Psoas muscle (tissue), 8 donors: ENCODE measurements around the gene NEU4. TPM values are rescaled to one million over a fixed set of nuclear protein-coding genes. Genes with fewer than 3 reads are reported as not detected.

Source experiments
- ATAC-seq, 4 donors: fragments of 200-7000 bp; cut with Tn5 transposase; one replicate each; pipeline ENCODE4 v1.9.1; 2020; ENCODE audit warnings: moderate library complexity in 3 of 4, mild to moderate bottlenecking in 2 of 4
- DNase-seq, 2 donors: peaks; one replicate each; pipeline ENCODE4 v3.0.0-alpha.2; 2020
- H3K27ac ChIP-seq: fragments of 200-600 bp; one replicate; pipeline ENCODE4 v1.8.0; 2022
- H3K27me3 ChIP-seq, 3 donors: fragments of 200-600 bp in 1 of 3; one replicate each; pipeline versions ENCODE4 v1.6.1 to v1.8.0; 2013 to 2022; ENCODE audit warnings: low read length in 2 of 3, mild to moderate bottlenecking in 2 of 3, moderate library complexity in 1 of 3; ENCODE audit not compliant: insufficient read depth in 3 of 3
- H3K36me3 ChIP-seq, 2 donors: fragments of 200-600 bp in 1 of 2; one replicate each; pipeline versions ENCODE4 v1.6.1 to v1.8.0; 2013 to 2022; ENCODE audit warnings: low read depth in 1 of 2, mild to moderate bottlenecking in 1 of 2, moderate library complexity in 1 of 2; ENCODE audit not compliant: insufficient read depth in 1 of 2
- H3K4me1 ChIP-seq: fragments of 200-600 bp; one replicate; pipeline ENCODE4 v1.8.0; 2022
- H3K4me3 ChIP-seq: fragments of 200-600 bp; one replicate; pipeline ENCODE4 v1.8.0; 2022; ENCODE audit warnings: mild to moderate bottlenecking
- H3K9me3 ChIP-seq: fragments of 200-600 bp; one replicate; pipeline ENCODE4 v1.8.0; 2022
- WGBS, 3 donors: extraction: QIAGEN DNeasy Blood & Tissue Kit; methylation state at CpG; one replicate each; pipeline versions ENCODE4 v1.1.6 to v1.1.7; 2013; 5-methylcytosine and 5-hydroxymethylcytosine counted together
- intact Hi-C, 2 donors: fragments of 100-400 bp; cut with DNase I; formaldehyde crosslinking; loops; one replicate each; pipeline versions ENCODE4 v1.11.0 to v1.14.2; 2022
- polyA plus RNA-seq, 3 donors: library from polyadenylated mRNA; stranded (reverse); fragments of 200-250 nt; gene quantifications; one replicate each; pipeline ENCODE4 v1.2.3, GENCODE V29; 2013
- total RNA-seq, 4 donors: library from RNA; stranded (reverse); fragmentation: NEBNext Ultra II Directional in 2 of 4; extraction: Animal tissue kit (Norgen Biotek cat#: 25700) in 2 of 4; gene quantifications; one replicate each; pipeline versions ENCODE4 v1.2.1 to v1.2.4, GENCODE V29; 2021 to 2023
- TF ChIP-seq, protein P1 (sequence below): fragments of 200-600 bp; IDR thresholded peaks from one replicate; pipeline ENCODE4 v1.8.0; 2022; ENCODE audit warnings: antibody characterized with exemption
- donor health status: healthy with polysubstance abuse.
- donor health status: DM: no; HTN: no; CAD: no; lungs with moderate emphysema.
- donor health status: Bipolar disorder and iron deficiency.
- donor health status: healthy.
- donor health status: DM: yes; HTN: yes; CAD: no.
- donor health status: DM: no; HTN: no; CAD: no.
- donor health status: DM: no; HTN: no; CAD: no.
- donor health status: DM: yes; HTN: yes; CAD: no.

NEU4 gene
- total and polyA plus RNA-seq, 7 donors, result 0.44 to 54.6 (median 7.5) TPM

DNA sequence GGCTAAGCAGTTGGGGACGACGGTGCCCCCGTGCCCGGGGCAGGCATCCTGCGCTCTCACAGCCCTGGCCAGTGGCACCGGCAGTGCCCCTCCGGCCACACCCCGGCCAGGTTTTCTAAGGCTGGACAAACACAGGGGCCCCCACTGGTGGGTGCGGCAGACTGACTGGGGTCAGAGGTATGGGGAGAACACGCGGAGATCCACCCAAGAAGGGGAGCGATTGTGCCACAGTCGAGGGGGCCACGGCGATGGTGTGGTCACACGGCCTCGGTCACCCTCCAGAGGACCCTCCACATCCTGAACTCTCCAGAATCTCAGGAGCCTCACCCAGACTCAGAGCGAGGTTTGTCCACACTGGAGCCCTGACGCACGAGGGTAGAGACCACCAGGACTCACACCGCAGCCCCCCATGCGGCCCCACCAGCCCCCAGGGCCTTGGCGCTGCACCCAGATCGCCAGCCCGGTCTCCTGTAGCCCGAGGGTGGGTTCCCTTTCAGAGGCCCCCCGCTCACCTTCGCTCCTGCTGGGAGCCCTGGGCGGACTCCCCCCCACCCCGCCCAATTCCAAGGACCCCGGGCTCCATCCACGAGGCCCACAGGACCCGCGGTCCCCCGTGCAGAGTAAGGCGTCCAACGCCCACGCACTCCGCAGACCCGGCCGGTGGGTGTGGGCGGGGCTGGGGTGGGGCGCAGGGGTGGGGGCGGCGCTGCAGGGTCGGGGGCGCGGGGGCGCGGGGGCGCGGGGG is 34.5 kb downstream of the NEU4 start:
- DNase-seq, result peak; percentile 16 to 54
- Histone ChIP-seq H3K4me1 (no peaks in the 10 kb centered on the region), H3K27ac (peak overlapping the region; percentile 9), H3K9me3 (no peaks in the 10 kb centered on the region), H3K36me3 (no peaks in the 10 kb centered on the region), H3K4me3 (peak overlapping the region; percentile 5), H3K27me3 (no peaks in the 10 kb centered on the region)
- peak in 2 of 4 donors; percentile 13 to 25 for ATAC-seq
- TF ChIP-seq, protein P1, sequence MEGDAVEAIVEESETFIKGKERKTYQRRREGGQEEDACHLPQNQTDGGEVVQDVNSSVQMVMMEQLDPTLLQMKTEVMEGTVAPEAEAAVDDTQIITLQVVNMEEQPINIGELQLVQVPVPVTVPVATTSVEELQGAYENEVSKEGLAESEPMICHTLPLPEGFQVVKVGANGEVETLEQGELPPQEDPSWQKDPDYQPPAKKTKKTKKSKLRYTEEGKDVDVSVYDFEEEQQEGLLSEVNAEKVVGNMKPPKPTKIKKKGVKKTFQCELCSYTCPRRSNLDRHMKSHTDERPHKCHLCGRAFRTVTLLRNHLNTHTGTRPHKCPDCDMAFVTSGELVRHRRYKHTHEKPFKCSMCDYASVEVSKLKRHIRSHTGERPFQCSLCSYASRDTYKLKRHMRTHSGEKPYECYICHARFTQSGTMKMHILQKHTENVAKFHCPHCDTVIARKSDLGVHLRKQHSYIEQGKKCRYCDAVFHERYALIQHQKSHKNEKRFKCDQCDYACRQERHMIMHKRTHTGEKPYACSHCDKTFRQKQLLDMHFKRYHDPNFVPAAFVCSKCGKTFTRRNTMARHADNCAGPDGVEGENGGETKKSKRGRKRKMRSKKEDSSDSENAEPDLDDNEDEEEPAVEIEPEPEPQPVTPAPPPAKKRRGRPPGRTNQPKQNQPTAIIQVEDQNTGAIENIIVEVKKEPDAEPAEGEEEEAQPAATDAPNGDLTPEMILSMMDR, result no peak
- intact Hi-C loops, result loop anchor here in 1 of 2 donors (2.0 kb wide), 1 partner anchor 21 kb away; no protein-coding TSS in a partner anchor
- 49 to 78% (median 75%) methylated on average over 30 to 52 of the region's 52 CpGs for WGBS, 3 donors

DNA sequence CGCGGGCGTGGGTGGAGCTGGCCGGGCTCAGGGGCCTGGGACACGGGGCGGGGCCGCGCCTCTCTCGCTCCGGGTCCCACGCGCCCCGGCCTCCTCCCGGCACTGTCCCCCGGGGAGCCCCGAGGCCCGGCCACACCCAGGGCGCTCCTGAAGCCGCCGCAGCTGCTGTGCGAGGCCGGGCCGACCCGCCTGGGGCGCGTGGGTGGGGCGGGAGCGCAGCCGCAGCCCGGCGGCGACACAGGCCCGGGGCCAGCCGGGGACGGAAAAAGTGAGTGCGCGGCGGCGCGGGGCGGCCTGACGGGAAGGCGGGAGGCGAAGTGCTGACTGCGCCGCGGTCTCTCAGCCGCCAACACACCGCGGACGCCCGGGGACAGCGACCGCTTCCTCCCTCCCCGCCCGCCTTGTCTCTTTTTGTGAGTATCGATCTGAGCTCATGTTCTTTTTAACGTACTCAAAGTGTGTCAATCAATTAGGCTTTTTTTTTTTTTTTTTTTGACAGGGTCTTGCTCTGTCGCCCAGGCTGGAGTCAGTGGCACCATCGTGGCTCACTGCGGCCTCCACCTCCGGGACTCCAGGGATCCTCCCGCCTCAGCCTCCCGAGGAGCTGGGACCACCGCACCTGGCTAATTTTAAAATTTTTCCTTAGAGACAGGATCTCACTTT is 35.2 kb downstream of the NEU4 start:
- DNase-seq (peak; percentile 74 to 85), ATAC-seq (peak; percentile 79 to 94 (median 89))
- WGBS, 3 donors, result 4 to 6% (median 6%) methylated on average over 42 to 65 of the region's 65 CpGs
- Histone ChIP-seq H3K27me3 (no peaks in the 10 kb centered on the region), H3K4me3 (peak overlapping the region; percentile 60), H3K4me1 (no peaks in the 10 kb centered on the region), H3K9me3 (no peaks in the 10 kb centered on the region), H3K36me3 (no peaks in the 10 kb centered on the region), H3K27ac (no peak overlapping the region)
- intact Hi-C loops, result no loop called here
- TF ChIP-seq, protein P1, result peak; percentile 10

DNA sequence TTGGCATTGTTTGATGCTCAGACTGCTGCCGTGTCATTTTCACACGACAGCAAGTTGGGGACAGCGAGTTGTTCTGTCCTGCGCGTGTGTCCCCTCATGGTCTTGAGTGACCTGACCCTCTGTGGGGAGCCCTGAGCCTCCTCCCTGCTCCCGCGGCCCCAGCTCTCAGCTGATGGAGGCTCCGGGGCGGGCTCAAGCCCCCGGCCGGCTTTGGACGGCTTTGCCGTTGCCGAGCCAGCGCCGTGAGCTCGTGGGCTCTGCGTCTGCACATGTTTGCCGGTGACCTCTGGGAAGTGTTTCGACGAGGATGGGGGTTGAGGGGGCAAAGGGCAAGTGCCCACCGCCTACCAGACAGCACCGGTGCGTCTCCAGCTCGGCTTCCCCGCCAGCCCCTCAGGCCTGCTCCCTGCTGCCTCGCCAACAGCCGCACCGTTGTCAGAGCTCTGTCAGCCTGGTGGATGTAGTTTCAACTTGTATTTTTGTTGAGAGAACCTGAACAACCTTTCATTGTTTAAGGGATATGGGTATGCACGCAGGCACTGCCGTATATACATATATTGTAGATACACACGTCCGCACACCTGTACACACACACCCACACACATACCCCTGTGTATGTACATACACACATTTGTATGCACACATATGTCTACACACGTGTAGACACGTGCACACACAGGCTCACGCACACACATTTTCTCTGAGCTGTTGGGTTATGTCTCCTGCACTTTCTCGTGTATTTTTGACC is 36.0 kb downstream of the NEU4 start:
- Histone ChIP-seq H3K9me3 (no peaks in the 10 kb centered on the region), H3K4me1 (no peaks in the 10 kb centered on the region), H3K4me3 (peak overlapping the region; percentile 60), H3K36me3 (no peaks in the 10 kb centered on the region), H3K27ac (no peak overlapping the region), H3K27me3 (no peaks in the 10 kb centered on the region)
- intact Hi-C loops, result no loop called here
- TF ChIP-seq, protein P1, result no peak
- ATAC-seq (no peak), DNase-seq (no peak)
- WGBS, 3 donors, result 78 to 82% (median 80%) methylated on average over 37 of the region's 37 CpGs

DNA sequence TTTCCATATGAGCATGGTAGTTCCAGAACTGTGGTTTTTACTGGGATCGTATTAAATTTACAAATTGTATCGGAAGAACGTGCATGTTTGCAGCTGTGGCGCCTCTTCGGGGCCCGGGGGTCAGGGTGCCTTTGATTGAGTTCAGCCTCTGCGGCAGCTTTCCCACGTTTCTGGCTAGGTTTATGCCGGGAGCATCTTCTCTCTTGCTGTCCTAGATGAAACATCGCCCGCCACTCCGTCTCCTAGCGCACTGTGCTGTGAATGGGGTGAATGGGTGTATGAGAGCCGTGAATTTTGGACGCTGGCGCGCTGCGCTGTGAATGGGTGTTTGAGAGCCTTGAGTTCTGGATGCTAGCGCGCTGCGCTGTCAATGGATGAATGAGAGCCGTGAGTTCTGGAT is 37.4 kb downstream of the NEU4 start:
- H3K4me1 ChIP-seq, result no peaks in the 10 kb centered on the region
- intact Hi-C loops, result no loop called here
- H3K9me3 ChIP-seq, result no peaks in the 10 kb centered on the region
- no peak overlapping the region for H3K4me3 ChIP-seq
- DNase-seq, result no peak
- no peaks in the 10 kb centered on the region for H3K36me3 ChIP-seq
- TF ChIP-seq, protein P1, result no peak
- ATAC-seq, result no peak
- H3K27me3 ChIP-seq, result no peaks in the 10 kb centered on the region
- no peak overlapping the region for H3K27ac ChIP-seq
- WGBS, 3 donors, result 79 to 83% (median 82%) methylated on average over 22 of the region's 22 CpGs
